Liver (tissue), 9 donors: ENCODE results near the gene SDC1. TPM values are rescaled to one million over a fixed set of nuclear protein-coding genes. Genes with fewer than 3 reads are reported as not detected.

Source experiments
- DNase-seq: peaks from one replicate; pipeline ENCODE4 v3.0.0-alpha.2; 2017; ENCODE audit warnings: low spot score
- H3K27ac ChIP-seq, 2 donors: one replicate each; pipeline ENCODE4 v1.7.0; 2013; ENCODE audit warnings: inconsistent platforms in 2 of 2, low read length in 2 of 2, control low read depth in 1 of 2, low read depth in 1 of 2, mild to moderate bottlenecking in 1 of 2
- H3K27me3 ChIP-seq, 4 donors: one replicate each; pipeline versions ENCODE4 v1.6.1 to v1.7.0; 2013; ENCODE audit warnings: low read length in 3 of 4, inconsistent platforms in 1 of 4, mild to moderate bottlenecking in 1 of 4, moderate library complexity in 1 of 4; ENCODE audit not compliant: control insufficient read depth in 4 of 4, insufficient read depth in 4 of 4
- H3K36me3 ChIP-seq, 4 donors: one replicate each; pipeline versions ENCODE4 v1.6.1 to v1.7.0; 2013; ENCODE audit warnings: low read length in 3 of 4, mild to moderate bottlenecking in 3 of 4, low read depth in 1 of 4, moderate library complexity in 1 of 4; ENCODE audit not compliant: control insufficient read depth in 4 of 4, insufficient read depth in 3 of 4
- H3K4me1 ChIP-seq, 4 donors: one replicate each; pipeline versions ENCODE4 v1.6.1 to v1.7.0; 2013; ENCODE audit warnings: low read length in 3 of 4, mild to moderate bottlenecking in 3 of 4, moderate library complexity in 1 of 4; ENCODE audit not compliant: control insufficient read depth in 4 of 4, insufficient read depth in 4 of 4
- H3K4me3 ChIP-seq, 3 donors: one replicate each; pipeline versions ENCODE4 v1.6.1 to v1.7.0; 2013; ENCODE audit warnings: low read length in 3 of 3, control low read depth in 1 of 3, low read depth in 1 of 3, mild to moderate bottlenecking in 1 of 3
- H3K9ac ChIP-seq, 2 donors: one replicate each; pipeline ENCODE4 v1.7.0; 2013; ENCODE audit warnings: low read length in 2 of 2, mild to moderate bottlenecking in 2 of 2, moderate library complexity in 2 of 2, control low read depth in 1 of 2, low read depth in 1 of 2
- H3K9me3 ChIP-seq, 4 donors: one replicate each; pipeline versions ENCODE4 v1.6.1 to v1.7.0; 2013; ENCODE audit warnings: low read length in 3 of 4; ENCODE audit not compliant: control insufficient read depth in 4 of 4
- CTCF ChIP-seq: fragments of 150-350 bp; IDR thresholded peaks from 2 replicates; pipeline ENCODE4 v1.5.1; 2017; ENCODE audit warnings: improper control_type of control experiment, low read depth, low read length; ENCODE audit not compliant: missing input control
- EGR1 ChIP-seq, 2 donors: IDR thresholded peaks; 2 replicates each; pipeline ENCODE4 v1.6.1; 2016 to 2018; ENCODE audit warnings: antibody characterized with exemption in 2 of 2, low read depth in 2 of 2
- FOXA1 ChIP-seq: IDR thresholded peaks from 2 replicates; pipeline ENCODE4 v1.6.1; 2016; ENCODE audit warnings: antibody characterized with exemption
- FOXA2 ChIP-seq: IDR thresholded peaks from 2 replicates; pipeline ENCODE4 v1.6.1; 2016; ENCODE audit warnings: antibody characterized with exemption
- GABPA ChIP-seq, 2 donors: IDR thresholded peaks in 1 of 2; conservative IDR thresholded peaks in 1 of 2; 2 replicates each; pipeline ENCODE4 v1.6.1; 2016; ENCODE audit warnings: antibody characterized with exemption in 2 of 2, mild to moderate bottlenecking in 1 of 2, moderate library complexity in 1 of 2
- HNF4A ChIP-seq, 2 donors: conservative IDR thresholded peaks; 2 replicates each; pipeline ENCODE4 v1.6.1; 2016; ENCODE audit warnings: antibody characterized with exemption in 2 of 2, mild to moderate bottlenecking in 2 of 2
- MAX ChIP-seq: IDR thresholded peaks from 2 replicates; pipeline ENCODE4 v1.6.1; 2016; ENCODE audit warnings: antibody characterized with exemption
- RAD21 ChIP-seq, 2 donors: IDR thresholded peaks; 2 replicates each; pipeline ENCODE4 v1.6.1; 2016; ENCODE audit warnings: antibody characterized with exemption in 2 of 2, mild to moderate bottlenecking in 2 of 2
- RXRA ChIP-seq, 2 donors: IDR thresholded peaks; 2 replicates each; pipeline ENCODE4 v1.6.1; 2017 to 2018; ENCODE audit warnings: antibody characterized with exemption in 2 of 2, mild to moderate bottlenecking in 1 of 2
- YY1 ChIP-seq: IDR thresholded peaks from 2 replicates; pipeline ENCODE4 v1.6.1; 2016; ENCODE audit warnings: antibody characterized with exemption, mild to moderate bottlenecking
- WGBS: extraction: QIAGEN DNeasy Blood & Tissue Kit; methylation state at CpG from one replicate; pipeline ENCODE4 v1.1.7; 2013; 5-methylcytosine and 5-hydroxymethylcytosine counted together
- polyA plus RNA-seq, 2 donors: library from polyadenylated mRNA; stranded (reverse) in 1 of 2; unstranded in 1 of 2; fragments of 200-250 nt in 1 of 2; fragments of >200 nt in 1 of 2; fragmentation: Nextera tagmentation in 1 of 2; extraction: Ambion mirVana in 1 of 2; gene quantifications; one replicate each; pipeline versions ENCODE4 v1.2.1 to v1.2.3, GENCODE V29; 2013 to 2015
- total RNA-seq, 2 donors: library from RNA; depleted of rRNA; stranded (reverse); fragments of >200 nt; gene quantifications; one replicate each; pipeline ENCODE4 v1.2.3, GENCODE V29; 2014
- TF ChIP-seq, protein P1 (sequence below): IDR thresholded peaks from 2 replicates; pipeline ENCODE4 v1.6.1; 2016; ENCODE audit warnings: antibody characterized with exemption
- donor health status: healthy.
- donor health status: healthy.
- donor health status: healthy.
- donor health status: healthy.
- donor health status: healthy.

Gene SDC1
- total and polyA plus RNA-seq, 4 donors, result 99.6 to 363 (median 196) TPM

GRCh38 chr2:20176760-20177159 is 48.2 kb downstream of the SDC1 start:
- H3K36me3 ChIP-seq, result no peaks in the 10 kb centered on the region
- 94% methylated on average over 5 of the region's 5 CpGs for WGBS
- H3K4me3 ChIP-seq, result no peak overlapping the region
- no peaks in the 10 kb centered on the region for H3K27me3 ChIP-seq
- no peaks in the 10 kb centered on the region for H3K9me3 ChIP-seq
- no peak overlapping the region for H3K9ac ChIP-seq
- peaks cover 25 to 58% (median 44%) of the 10 kb centered on the region in 4 donors for H3K4me1 ChIP-seq
- TF ChIP-seq EGR1 (IDR thresholded peaks at IDR 0.05; ENCODE audit: low read depth in 2 of 2) (no peak), RXRA (IDR thresholded peaks at IDR 0.05) (no peak), GABPA (IDR thresholded peaks at IDR 0.05 in 1 of 2, conservative IDR thresholded peaks at IDR 0.05 in 1 of 2) (no peak), FOXA2 (no peak), CTCF (no peak), HNF4A (conservative IDR thresholded peaks at IDR 0.05) (no peak)
- DNase-seq, result no peak
- no peak overlapping the region for H3K27ac ChIP-seq

GRCh38 chr2:20175931-20176330 is 49.0 kb downstream of the SDC1 start:
- Histone ChIP-seq H3K9ac (no peak overlapping the region), H3K27ac (no peak overlapping the region), H3K4me3 (no peak overlapping the region), H3K4me1 (peaks cover 24 to 59% (median 43%) of the 10 kb centered on the region in 4 donors), H3K36me3 (no peaks in the 10 kb centered on the region), H3K9me3 (no peaks in the 10 kb centered on the region), H3K27me3 (no peaks in the 10 kb centered on the region)
- no peak for TF ChIP-seq MAX
- TF ChIP-seq RAD21 (IDR thresholded peaks at IDR 0.05), result no peak
- TF ChIP-seq YY1, result no peak
- no peak for TF ChIP-seq CTCF
- TF ChIP-seq, protein P1, sequence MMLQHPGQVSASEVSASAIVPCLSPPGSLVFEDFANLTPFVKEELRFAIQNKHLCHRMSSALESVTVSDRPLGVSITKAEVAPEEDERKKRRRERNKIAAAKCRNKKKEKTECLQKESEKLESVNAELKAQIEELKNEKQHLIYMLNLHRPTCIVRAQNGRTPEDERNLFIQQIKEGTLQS, result no peak
- TF ChIP-seq EGR1 (IDR thresholded peaks at IDR 0.05; ENCODE audit: low read depth in 2 of 2), result no peak
- no peak for TF ChIP-seq FOXA1
- DNase-seq, result no peak
- WGBS, result 94% methylated on average over 3 of the region's 3 CpGs

DNA sequence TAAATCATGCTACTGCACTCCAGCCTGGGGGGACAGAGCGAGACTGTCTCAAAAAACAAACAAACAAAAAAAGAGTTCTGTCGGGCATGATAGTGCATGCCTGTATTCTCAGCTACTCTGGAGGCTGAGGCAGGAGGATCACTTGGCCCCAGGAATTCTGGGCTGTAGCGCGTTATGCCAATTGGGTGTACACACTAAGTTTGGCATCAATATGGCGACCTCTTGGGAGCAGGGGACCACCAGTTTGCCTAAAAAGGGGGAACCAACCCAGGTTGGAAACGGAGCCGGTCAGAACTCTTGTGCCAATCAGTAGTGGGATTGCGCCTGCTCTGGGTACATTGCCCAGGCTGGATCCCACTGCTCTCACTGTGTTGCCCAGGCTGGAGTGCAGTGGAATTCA is 49.7 kb downstream of the SDC1 start:
- WGBS, result 94% methylated on average over 8 of the region's 8 CpGs
- no peak for TF ChIP-seq FOXA2
- TF ChIP-seq YY1, result no peak
- no peak for TF ChIP-seq EGR1 (IDR thresholded peaks at IDR 0.05; ENCODE audit: low read depth in 2 of 2)
- no peak for TF ChIP-seq MAX

More for the DNA sequence above, 49.7 kb downstream of the SDC1 start:
- H3K36me3 ChIP-seq, result no peaks in the 10 kb centered on the region
- H3K27ac ChIP-seq, result no peak overlapping the region
- no peaks in the 10 kb centered on the region for H3K27me3 ChIP-seq
- H3K4me1 ChIP-seq, result peaks cover 24 to 59% (median 42%) of the 10 kb centered on the region in 4 donors
- DNase-seq, result no peak
- H3K4me3 ChIP-seq, result no peak overlapping the region
- no peak overlapping the region for H3K9ac ChIP-seq
- no peaks in the 10 kb centered on the region for H3K9me3 ChIP-seq
